Left lung (tissue), 10 donors: ENCODE data around the gene BRI3BP. TPM values are rescaled to one million over a fixed set of nuclear protein-coding genes. Genes with fewer than 3 reads are reported as not detected.

Source experiments
- ATAC-seq: fragments of 200-7000 bp; cut with Tn5 transposase; one replicate; pipeline ENCODE4 v1.9.1; 2020; ENCODE audit warnings: moderate library complexity
- DNase-seq, 4 donors: peaks; one replicate each; pipeline ENCODE4 v3.0.0-alpha.2; 2013 to 2020
- H3K27ac ChIP-seq, 2 donors: fragments of 200-600 bp; sonication (generic) in 1 of 2; one replicate each; pipeline versions ENCODE4 v1.5.0 to v1.8.0; 2020 to 2021
- H3K27me3 ChIP-seq, 2 donors: fragments of 200-600 bp; sonication (generic) in 1 of 2; one replicate each; pipeline versions ENCODE4 v1.5.0 to v1.8.0; 2020 to 2021
- H3K36me3 ChIP-seq, 2 donors: fragments of 200-600 bp; sonication (generic) in 1 of 2; one replicate each; pipeline versions ENCODE4 v1.5.0 to v1.8.0; 2020 to 2021
- H3K4me1 ChIP-seq, 2 donors: fragments of 200-600 bp; one replicate each; pipeline ENCODE4 v1.8.0; 2021
- H3K4me3 ChIP-seq, 2 donors: fragments of 200-600 bp; sonication (generic) in 1 of 2; one replicate each; pipeline versions ENCODE4 v1.5.0 to v1.8.0; 2020 to 2021; ENCODE audit warnings: mild to moderate bottlenecking in 1 of 2
- H3K9me3 ChIP-seq, 2 donors: fragments of 200-600 bp; sonication (generic) in 1 of 2; one replicate each; pipeline versions ENCODE4 v1.5.0 to v1.8.0; 2020 to 2021
- intact Hi-C, 2 donors: fragments of 100-400 bp; cut with DNase I; formaldehyde crosslinking; loops; one replicate each; pipeline versions ENCODE4 v1.11.2 to v1.14.2; 2022
- polyA plus RNA-seq, 6 donors: library from polyadenylated mRNA; unstranded; fragments of 120-200 nt; gene quantifications; one replicate each; pipeline ENCODE4 v1.2.1, GENCODE V29; 2013; ENCODE audit not compliant: insufficient read length in 6 of 6
- total RNA-seq, 2 donors: library from RNA; stranded (reverse); fragmentation: NEBNext Ultra II Directional; extraction: Animal tissue kit (Norgen Biotek cat#: 25700); gene quantifications; one replicate each; pipeline ENCODE4 v1.2.1, GENCODE V29; 2021
- TF ChIP-seq, protein P1 (sequence below), 2 donors: fragments of 200-600 bp; sonication (generic) in 1 of 2; IDR thresholded peaks; one replicate each; pipeline versions ENCODE4 v1.5.0 to v1.8.0; 2021; ENCODE audit warnings: antibody characterized with exemption in 2 of 2
- donor health status: DM: no; HTN: yes; CAD: no.
- donor health status: DM: no; HTN: no; CAD: no.

BRI3BP gene
- total and polyA plus RNA-seq, 8 donors: 4.9 to 16.3 (median 7.0) TPM

DNA sequence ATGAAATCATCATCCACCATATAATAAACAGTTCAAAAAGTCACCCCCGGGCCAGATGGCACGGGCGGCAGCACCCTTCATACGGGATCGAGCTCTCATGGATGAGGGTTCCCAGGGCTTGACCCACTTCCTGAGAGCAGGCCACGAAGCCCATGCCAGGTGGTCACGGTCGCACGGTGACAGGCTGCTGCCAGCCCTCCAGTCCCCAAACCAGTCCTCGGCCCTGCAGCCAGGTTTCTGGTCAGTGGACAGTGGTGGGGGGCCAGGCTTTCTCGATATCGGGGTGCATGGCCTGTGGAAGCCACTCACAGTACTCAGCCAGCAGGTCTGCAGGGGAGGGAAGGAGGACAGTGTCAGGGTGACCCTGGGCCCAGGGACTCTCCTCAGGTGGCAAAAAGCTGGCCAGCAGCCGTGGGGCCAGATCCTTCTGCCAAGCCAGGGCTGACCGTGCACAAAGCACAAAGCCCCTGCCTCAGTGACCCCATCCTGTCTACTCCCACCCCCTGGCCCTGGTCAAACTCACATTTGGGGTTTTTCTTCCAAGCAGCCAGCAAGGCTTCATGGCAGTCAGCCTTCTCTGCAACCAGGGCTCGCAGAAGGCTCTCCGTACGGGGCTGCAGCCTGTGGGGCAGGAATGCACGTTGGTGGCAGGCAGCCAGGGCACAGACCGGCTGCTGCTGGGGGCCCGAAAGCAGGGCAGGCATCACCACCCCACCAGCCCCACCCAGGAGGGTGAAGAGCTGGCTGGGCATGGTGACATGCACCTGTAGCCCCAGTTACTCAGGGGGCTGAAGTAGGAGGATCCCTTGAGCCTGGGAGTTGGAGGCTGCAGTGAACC, 45.7 kb upstream of the BRI3BP start:
- no peak overlapping the region for H3K27ac ChIP-seq
- H3K27me3 ChIP-seq: no peaks in the 10 kb centered on the region
- no peaks in the 10 kb centered on the region for H3K4me1 ChIP-seq
- DNase-seq: peak in 1 of 4 donors; percentile 33
- H3K36me3 ChIP-seq: peaks cover 0 to 69% of the 10 kb centered on the region in 2 donors
- no peak overlapping the region for H3K4me3 ChIP-seq
- no peaks in the 10 kb centered on the region for H3K9me3 ChIP-seq
- ATAC-seq: no peak
- intact Hi-C loops: no loop called here
- TF ChIP-seq, protein P1, sequence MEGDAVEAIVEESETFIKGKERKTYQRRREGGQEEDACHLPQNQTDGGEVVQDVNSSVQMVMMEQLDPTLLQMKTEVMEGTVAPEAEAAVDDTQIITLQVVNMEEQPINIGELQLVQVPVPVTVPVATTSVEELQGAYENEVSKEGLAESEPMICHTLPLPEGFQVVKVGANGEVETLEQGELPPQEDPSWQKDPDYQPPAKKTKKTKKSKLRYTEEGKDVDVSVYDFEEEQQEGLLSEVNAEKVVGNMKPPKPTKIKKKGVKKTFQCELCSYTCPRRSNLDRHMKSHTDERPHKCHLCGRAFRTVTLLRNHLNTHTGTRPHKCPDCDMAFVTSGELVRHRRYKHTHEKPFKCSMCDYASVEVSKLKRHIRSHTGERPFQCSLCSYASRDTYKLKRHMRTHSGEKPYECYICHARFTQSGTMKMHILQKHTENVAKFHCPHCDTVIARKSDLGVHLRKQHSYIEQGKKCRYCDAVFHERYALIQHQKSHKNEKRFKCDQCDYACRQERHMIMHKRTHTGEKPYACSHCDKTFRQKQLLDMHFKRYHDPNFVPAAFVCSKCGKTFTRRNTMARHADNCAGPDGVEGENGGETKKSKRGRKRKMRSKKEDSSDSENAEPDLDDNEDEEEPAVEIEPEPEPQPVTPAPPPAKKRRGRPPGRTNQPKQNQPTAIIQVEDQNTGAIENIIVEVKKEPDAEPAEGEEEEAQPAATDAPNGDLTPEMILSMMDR (IDR thresholded peaks at IDR 0.05): no peak

DNA sequence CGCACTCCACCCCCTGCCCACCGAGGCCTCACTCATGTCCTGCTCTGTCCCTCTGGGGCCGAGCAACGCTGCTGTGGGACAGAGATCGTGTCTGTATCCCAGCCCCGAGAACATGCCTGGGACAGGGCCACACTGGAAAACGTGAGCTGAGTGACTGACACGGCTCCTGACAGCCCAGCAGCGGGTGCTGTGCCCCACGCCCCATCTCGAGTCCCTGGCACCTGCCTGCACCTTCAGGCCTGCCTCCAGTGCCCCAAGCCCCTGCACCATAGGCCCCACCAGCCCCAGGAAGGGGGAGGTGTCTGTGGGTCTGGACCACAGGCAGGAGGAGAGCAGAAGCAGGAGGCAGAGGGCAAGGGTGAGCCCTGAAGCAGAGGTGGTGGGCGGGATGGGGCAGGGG, 44.4 kb upstream of the BRI3BP start:
- H3K27ac ChIP-seq: no peak overlapping the region
- no peaks in the 10 kb centered on the region for H3K9me3 ChIP-seq
- peaks cover 0 to 77% of the 10 kb centered on the region in 2 donors for H3K36me3 ChIP-seq
- H3K27me3 ChIP-seq: no peaks in the 10 kb centered on the region
- ATAC-seq: no peak
- TF ChIP-seq, protein P1 (IDR thresholded peaks at IDR 0.05): no peak
- H3K4me3 ChIP-seq: no peak overlapping the region
- peak in 1 of 4 donors; percentile 60 for DNase-seq
- no peaks in the 10 kb centered on the region for H3K4me1 ChIP-seq
- intact Hi-C loops: no loop called here

DNA sequence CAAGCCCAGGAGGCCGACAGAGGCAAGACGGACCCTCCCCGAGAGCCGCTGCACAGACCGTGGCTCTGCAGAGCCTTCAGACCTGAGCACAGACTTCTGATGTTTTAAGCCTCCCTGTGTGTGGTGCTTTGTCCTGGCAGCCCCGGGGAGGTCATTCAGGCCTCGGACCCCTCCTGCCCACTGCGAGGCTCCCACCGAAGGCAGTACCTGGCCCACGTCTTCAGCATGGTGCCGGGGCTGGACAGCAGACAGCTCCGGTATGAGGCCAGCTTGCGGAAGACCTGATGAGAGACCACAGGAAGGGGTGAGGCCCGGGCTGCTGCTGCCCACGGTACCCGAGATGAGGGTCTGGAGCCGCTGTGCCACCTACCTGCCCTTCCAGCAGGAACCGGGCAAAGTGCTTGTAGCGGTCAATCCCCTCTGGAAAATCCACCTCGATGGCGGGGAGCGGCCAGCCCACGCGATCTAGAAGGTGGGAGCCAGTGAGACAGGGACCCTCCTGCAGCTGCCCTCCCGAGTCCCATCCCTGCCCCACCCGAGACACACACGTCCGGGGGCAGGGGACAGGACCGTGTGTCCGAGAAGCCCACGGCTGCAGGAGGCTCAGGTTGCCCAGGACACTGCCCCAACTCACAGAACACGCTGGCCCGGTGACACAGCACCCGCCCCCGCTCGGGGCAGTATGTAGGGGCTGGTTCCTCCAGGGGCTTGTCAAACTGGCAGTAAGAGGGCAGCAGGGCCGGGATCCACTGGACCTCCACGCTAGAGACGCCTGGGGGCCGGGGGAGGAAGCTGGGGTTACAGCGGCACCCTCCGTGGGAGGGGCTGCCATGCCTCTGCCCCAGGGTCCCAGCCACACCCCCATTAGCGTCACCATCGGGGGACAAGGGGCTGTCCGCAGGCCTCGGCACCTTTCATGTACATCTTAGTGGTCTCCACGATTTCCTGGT, 43.4 kb upstream of the BRI3BP start:
- no peaks in the 10 kb centered on the region for H3K27me3 ChIP-seq
- ATAC-seq: no peak
- H3K36me3 ChIP-seq: peaks cover 0 to 87% of the 10 kb centered on the region in 2 donors
- intact Hi-C loops: no loop called here
- no peak overlapping the region for H3K27ac ChIP-seq
- H3K4me3 ChIP-seq: no peak overlapping the region
- no peaks in the 10 kb centered on the region for H3K9me3 ChIP-seq
- DNase-seq: peak in 1 of 4 donors; percentile 62
- H3K4me1 ChIP-seq: no peaks in the 10 kb centered on the region
- TF ChIP-seq, protein P1 (IDR thresholded peaks at IDR 0.05): no peak

DNA sequence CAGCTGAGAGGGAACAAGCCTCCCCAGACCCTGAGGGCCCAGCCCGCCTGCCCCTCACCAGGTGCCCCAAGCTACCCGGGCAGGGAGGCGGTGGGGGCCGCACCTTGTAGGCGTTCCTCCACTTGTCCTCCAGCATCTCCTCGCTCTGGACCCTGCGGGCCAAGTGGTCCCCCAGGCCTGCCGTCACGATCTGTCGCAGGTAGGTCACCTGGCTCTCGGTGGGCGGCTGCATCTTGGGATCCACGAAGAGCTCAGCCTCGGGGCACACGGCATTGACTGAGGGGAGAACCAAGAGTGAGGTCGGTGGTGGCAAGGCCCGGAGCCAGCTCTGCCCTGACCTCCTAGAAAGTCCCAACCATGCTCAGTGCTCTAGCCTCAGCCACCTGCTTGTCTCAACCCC, 41.1 kb upstream of the BRI3BP start:
- DNase-seq (peak in 1 of 4 donors; percentile 70), ATAC-seq (no peak)
- no peaks in the 10 kb centered on the region for H3K27me3 ChIP-seq
- H3K4me1 ChIP-seq: no peaks in the 10 kb centered on the region
- peaks cover 0 to 99% of the 10 kb centered on the region in 2 donors for H3K36me3 ChIP-seq
- no peak overlapping the region for H3K4me3 ChIP-seq
- intact Hi-C loops: no loop called here
- TF ChIP-seq, protein P1 (IDR thresholded peaks at IDR 0.05): no peak
- no peak overlapping the region for H3K27ac ChIP-seq
- H3K9me3 ChIP-seq: no peaks in the 10 kb centered on the region

DNA sequence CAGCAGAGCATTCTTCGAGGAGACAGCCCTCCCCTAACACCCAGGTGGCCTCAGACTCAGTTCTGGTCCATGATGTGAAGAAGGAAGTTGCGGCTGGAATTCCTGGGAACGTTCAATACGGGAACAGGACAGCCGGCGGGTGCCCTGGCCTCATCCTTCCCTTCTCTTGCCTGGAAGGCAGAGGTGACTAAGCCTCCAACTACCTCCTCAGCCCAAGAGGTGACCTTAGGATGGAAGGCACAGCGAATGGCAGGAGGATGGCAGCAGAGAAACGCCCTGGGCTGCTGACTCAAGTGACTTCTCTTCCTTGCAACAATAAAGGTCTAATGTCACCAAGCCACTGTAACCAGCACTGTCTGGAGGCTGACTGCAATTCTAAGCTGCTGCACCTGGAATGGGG, 40.6 kb upstream of the BRI3BP start:
- intact Hi-C loops: no loop called here
- H3K9me3 ChIP-seq: no peaks in the 10 kb centered on the region
- TF ChIP-seq, protein P1 (IDR thresholded peaks at IDR 0.05): no peak
- ATAC-seq (no peak), DNase-seq (peak in 1 of 4 donors; percentile 54)
- no peak overlapping the region for H3K27ac ChIP-seq
- no peaks in the 10 kb centered on the region for H3K27me3 ChIP-seq
- peaks cover 0 to 99% of the 10 kb centered on the region in 2 donors for H3K36me3 ChIP-seq
- no peak overlapping the region for H3K4me3 ChIP-seq
- no peaks in the 10 kb centered on the region for H3K4me1 ChIP-seq
